Liver (tissue), 3 donors: ENCODE results near the gene GSTP1.

Source experiments
- CTCF ChIP-seq: fragments of 150-350 bp; IDR thresholded peaks from 2 replicates; pipeline ENCODE4 v1.5.1; 2017; ENCODE audit warnings: improper control_type of control experiment, low read depth, low read length; ENCODE audit not compliant: missing input control
- EGR1 ChIP-seq, 2 donors: IDR thresholded peaks; 2 replicates each; pipeline ENCODE4 v1.6.1; 2016 to 2018; ENCODE audit warnings: antibody characterized with exemption in 2 of 2, low read depth in 2 of 2
- donor health status: healthy.
- donor health status: healthy.

GRCh38 chr11:67606093-67606491 lies 22.5 kb downstream of the GSTP1 start:
- TF ChIP-seq CTCF: no peak
- TF ChIP-seq EGR1 (IDR thresholded peaks at IDR 0.05; ENCODE audit: low read depth in 2 of 2): no peak
